Prostate gland (tissue), 2 donors: ENCODE measurements around the gene ISX. TPM values are rescaled to one million over a fixed set of nuclear protein-coding genes. Genes with fewer than 3 reads are reported as not detected.

Experiments used
- DNase-seq: peaks from one replicate; pipeline ENCODE4 v3.0.0-alpha.2; 2019; ENCODE audit warnings: low spot score
- H3K27ac ChIP-seq, 2 donors: fragments of 200-600 bp; sonication (generic); 2 replicates each; pipeline ENCODE4 v1.5.1; 2017 to 2019
- H3K27me3 ChIP-seq: fragments of 200-600 bp; sonication (generic); replicated peaks from 2 replicates; pipeline ENCODE4 v1.5.1; 2019; ENCODE audit not compliant: insufficient read depth
- H3K36me3 ChIP-seq, 2 donors: fragments of 200-600 bp; sonication (generic); 1 replicate in 1 of 2; 2 replicates in 1 of 2; pipeline versions ENCODE4 v1.5.1 to v1.8.1; 2017 to 2019
- H3K4me1 ChIP-seq: fragments of 200-600 bp; sonication (generic); replicated peaks from 2 replicates; pipeline ENCODE4 v1.5.1; 2019
- H3K4me3 ChIP-seq, 2 donors: fragments of 200-600 bp; sonication (generic); 2 replicates each; pipeline ENCODE4 v1.5.1; 2017 to 2019
- H3K9me3 ChIP-seq: fragments of 200-600 bp; sonication (generic); 2 replicates; pipeline ENCODE4 v1.5.1; 2017
- POLR2A ChIP-seq: fragments of 450-650 bp; IDR thresholded peaks from one replicate; pipeline ENCODE4 v1.6.1; 2016; ENCODE audit warnings: antibody characterized with exemption, mild to moderate bottlenecking
- POLR2AphosphoS5 ChIP-seq: sonication (generic); formaldehyde crosslinking; IDR thresholded peaks from one replicate; pipeline ENCODE4 v1.6.1; 2017; ENCODE audit warnings: antibody characterized with exemption
- WGBS: methylation state at CpG from one replicate; pipeline ENCODE4 v1.1.5; 2018; 5-methylcytosine and 5-hydroxymethylcytosine counted together
- intact Hi-C: fragments of 100-400 bp; cut with DNase I; formaldehyde crosslinking; loops from one replicate; pipeline ENCODE4 v1.14.2; 2022
- total RNA-seq, 2 donors: library from RNA; depleted of rRNA; stranded (reverse); fragments of >200 nt; gene quantifications; one replicate each; pipeline ENCODE4 v1.1.0, GENCODE V29; 2016
- TF ChIP-seq, protein P1 (sequence below), 4 experiments: fragments of 200-600 bp in 2 of 4; fragments of 450-650 bp in 2 of 4; sonication (generic) in 2 of 4; IDR thresholded peaks; 1 replicate in 3 of 4; 2 replicates in 1 of 4; pipeline ENCODE4 v1.5.1; 2016 to 2019; ENCODE audit warnings: antibody characterized with exemption in 4 of 4, mild to moderate bottlenecking in 2 of 4, moderate library complexity in 2 of 4

Gene ISX
- total RNA-seq, 2 donors from 2014 or later: 0.14 to 1.9 TPM

- H3K9me3 ChIP-seq: no peaks in the 10 kb centered on the region
- no peaks in the 10 kb centered on the region for H3K27me3 ChIP-seq
- no peak overlapping the region for H3K27ac ChIP-seq
- H3K36me3 ChIP-seq: no peaks in the 10 kb centered on the region
- H3K4me3 ChIP-seq: no peak overlapping the region
- H3K4me1 ChIP-seq: no peaks in the 10 kb centered on the region
- intact Hi-C loops: no loop called here
- TF ChIP-seq POLR2A (no peak), POLR2AphosphoS5 (peak; percentile 78)
- peak; percentile 75 for DNase-seq
- 35% methylated on average over 1 of the region's 1 CpG for WGBS
These were observed 8.8 kb upstream of the ISX start for GRCh38 chr22:35057155-35057554.

GRCh38 chr22:35059632-35060031 lies 6.3 kb upstream of the ISX start:
- no peaks in the 10 kb centered on the region for H3K27me3 ChIP-seq
- DNase-seq: no peak
- no peaks in the 10 kb centered on the region for H3K36me3 ChIP-seq
- intact Hi-C loops: no loop called here
- H3K4me1 ChIP-seq: no peaks in the 10 kb centered on the region
- no peak overlapping the region for H3K27ac ChIP-seq
- H3K4me3 ChIP-seq: no peak overlapping the region
- TF ChIP-seq POLR2AphosphoS5 (no peak), POLR2A (no peak)
- TF ChIP-seq, protein P1, sequence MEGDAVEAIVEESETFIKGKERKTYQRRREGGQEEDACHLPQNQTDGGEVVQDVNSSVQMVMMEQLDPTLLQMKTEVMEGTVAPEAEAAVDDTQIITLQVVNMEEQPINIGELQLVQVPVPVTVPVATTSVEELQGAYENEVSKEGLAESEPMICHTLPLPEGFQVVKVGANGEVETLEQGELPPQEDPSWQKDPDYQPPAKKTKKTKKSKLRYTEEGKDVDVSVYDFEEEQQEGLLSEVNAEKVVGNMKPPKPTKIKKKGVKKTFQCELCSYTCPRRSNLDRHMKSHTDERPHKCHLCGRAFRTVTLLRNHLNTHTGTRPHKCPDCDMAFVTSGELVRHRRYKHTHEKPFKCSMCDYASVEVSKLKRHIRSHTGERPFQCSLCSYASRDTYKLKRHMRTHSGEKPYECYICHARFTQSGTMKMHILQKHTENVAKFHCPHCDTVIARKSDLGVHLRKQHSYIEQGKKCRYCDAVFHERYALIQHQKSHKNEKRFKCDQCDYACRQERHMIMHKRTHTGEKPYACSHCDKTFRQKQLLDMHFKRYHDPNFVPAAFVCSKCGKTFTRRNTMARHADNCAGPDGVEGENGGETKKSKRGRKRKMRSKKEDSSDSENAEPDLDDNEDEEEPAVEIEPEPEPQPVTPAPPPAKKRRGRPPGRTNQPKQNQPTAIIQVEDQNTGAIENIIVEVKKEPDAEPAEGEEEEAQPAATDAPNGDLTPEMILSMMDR (IDR thresholded peaks at IDR 0.05): no peak
- H3K9me3 ChIP-seq: no peaks in the 10 kb centered on the region
- 89% methylated on average over 3 of the region's 3 CpGs for WGBS

DNA sequence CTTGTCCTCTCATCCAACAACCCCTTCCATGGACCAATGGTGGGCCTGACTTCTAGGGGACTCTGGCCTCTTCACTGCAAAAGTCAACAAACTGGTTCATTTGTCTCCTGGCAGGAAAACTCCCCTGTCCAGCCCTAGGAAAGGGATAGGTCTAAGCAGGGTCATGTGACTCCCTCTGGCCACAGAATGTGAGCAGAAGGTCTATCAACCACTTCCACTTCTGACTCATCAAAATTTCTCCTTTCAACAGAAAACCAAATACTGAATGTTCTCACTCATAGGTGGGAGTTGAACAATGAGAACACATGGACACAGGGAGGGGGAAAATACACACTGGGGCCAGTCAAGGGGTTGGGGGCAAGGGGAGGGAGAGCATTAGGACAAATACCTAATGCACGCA lies 1.3 kb upstream of the ISX start:
- no peak overlapping the region for H3K4me3 ChIP-seq
- no peaks in the 10 kb centered on the region for H3K36me3 ChIP-seq
- no peak overlapping the region for H3K27ac ChIP-seq
- H3K27me3 ChIP-seq: no peaks in the 10 kb centered on the region
- intact Hi-C loops: no loop called here
- no peak for DNase-seq
- H3K4me1 ChIP-seq: peaks cover 18% of the 10 kb centered on the region
- H3K9me3 ChIP-seq: no peaks in the 10 kb centered on the region
- WGBS: 94% methylated on average over 1 of the region's 1 CpG
- TF ChIP-seq POLR2AphosphoS5 (no peak), POLR2A (no peak)
- TF ChIP-seq, protein P1 (IDR thresholded peaks at IDR 0.05): no peak

DNA sequence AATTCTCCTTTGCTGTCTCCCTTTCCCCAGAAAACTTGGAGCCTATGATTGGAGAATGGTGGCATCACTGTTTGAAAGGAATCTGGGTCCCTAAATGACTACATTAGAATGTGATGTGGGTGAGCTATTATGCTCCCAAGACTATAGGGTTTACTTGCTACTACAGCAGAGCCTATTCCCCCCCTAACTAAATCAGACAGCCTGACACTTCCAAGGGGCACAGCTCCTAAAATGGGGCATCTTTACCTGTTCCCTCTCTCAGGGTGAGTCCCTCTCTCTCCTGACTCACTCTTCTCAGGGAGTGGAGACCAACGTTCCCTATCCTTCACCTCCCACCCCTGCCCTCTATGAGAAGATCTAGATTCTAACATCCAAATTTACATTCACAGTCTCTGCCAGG lies 775 bp upstream of the ISX start:
- Histone ChIP-seq H3K27ac (no peak overlapping the region), H3K27me3 (no peaks in the 10 kb centered on the region), H3K4me1 (peaks cover 18% of the 10 kb centered on the region), H3K9me3 (no peaks in the 10 kb centered on the region), H3K36me3 (no peaks in the 10 kb centered on the region), H3K4me3 (no peak overlapping the region)
- 29% methylated on average over 1 of the region's 1 CpG for WGBS
- intact Hi-C loops: no loop called here
- TF ChIP-seq, protein P1 (IDR thresholded peaks at IDR 0.05): no peak
- TF ChIP-seq POLR2AphosphoS5 (no peak), POLR2A (no peak)
- DNase-seq: no peak

GRCh38 chr22:35066768-35067167 lies 810 bp downstream of the ISX start:
- Histone ChIP-seq H3K4me3 (no peak overlapping the region), H3K4me1 (peaks cover 18% of the 10 kb centered on the region), H3K9me3 (no peaks in the 10 kb centered on the region), H3K36me3 (no peaks in the 10 kb centered on the region), H3K27me3 (no peaks in the 10 kb centered on the region), H3K27ac (no peak overlapping the region)
- intact Hi-C loops: no loop called here
- 95% methylated on average over 7 of the region's 7 CpGs for WGBS
- TF ChIP-seq POLR2A (no peak), POLR2AphosphoS5 (no peak)
- TF ChIP-seq, protein P1 (IDR thresholded peaks at IDR 0.05): no peak
- DNase-seq: no peak
